IMR-90 (cell line): ENCODE data around the gene EYS. TPM values are rescaled to one million over a fixed set of nuclear protein-coding genes. Genes with fewer than 3 reads are reported as not detected.

ENCODE experiments used
- ATAC-seq: fragments of 200-7000 bp; cut with Tn5 transposase; 2 replicates; pipeline ENCODE4 v1.9.1; 2020; ENCODE audit warnings: low read depth, mild to moderate bottlenecking, moderate library complexity
- BruUV-seq: library from RNA; stranded (reverse); fragments of 400-500 nt; replicated peaks from 2 replicates; lab custom pipeline; 2021; lab: Mats Ljungman, UMichigan
- CTCF ChIA-PET: fragments of 300-600 bp; formaldehyde crosslinking; extraction: SDS; loops from one replicate; lab custom pipeline; 2021; ENCODE audit warnings: antibody characterized with exemption; lab: Yijun Ruan, JAX
- POLR2A ChIA-PET: fragments of 300-600 bp; sonication (Branson Sonifier 250); formaldehyde crosslinking; loops from one replicate; lab custom pipeline; 2022; ENCODE audit warnings: antibody characterized with exemption; ENCODE audit not compliant: unreplicated experiment; lab: Charles Lee
- DNase-seq: peaks from one replicate; pipeline ENCODE4 v3.0.0; 2013
- H2AFZ ChIP-seq: replicated peaks from 2 replicates; pipeline ENCODE3; 2013; ENCODE audit warnings: low read length, mild to moderate bottlenecking; ENCODE audit not compliant: poor library complexity
- H2AK5ac ChIP-seq: 2 replicates; pipeline ENCODE4 v1.6.1; 2013; ENCODE audit warnings: low read depth, low read length, inconsistent platforms
- H2AK9ac ChIP-seq: replicated peaks from 2 replicates; pipeline ENCODE3; 2013; ENCODE audit warnings: mild to moderate bottlenecking, low read depth, low read length, moderate library complexity; ENCODE audit not compliant: poor library complexity
- H2BK120ac ChIP-seq: 2 replicates; pipeline ENCODE4 v1.6.1; 2013; ENCODE audit warnings: low read depth, low read length, inconsistent platforms
- H2BK15ac ChIP-seq: 3 replicates; pipeline ENCODE4 v1.6.1; 2013; ENCODE audit warnings: low read depth, low read length, inconsistent platforms
- H2BK20ac ChIP-seq: 2 replicates; pipeline ENCODE4 v1.6.1; 2013; ENCODE audit warnings: low read depth, mild to moderate bottlenecking, inconsistent platforms, low read length, moderate library complexity
- H2BK5ac ChIP-seq: 2 replicates; pipeline ENCODE4 v1.6.1; 2013; ENCODE audit warnings: mild to moderate bottlenecking, low read depth, low read length, inconsistent platforms; ENCODE audit not compliant: poor library complexity, severe bottlenecking
- H3K14ac ChIP-seq: replicated peaks from 2 replicates; pipeline ENCODE4 v1.6.1; 2013; ENCODE audit warnings: low read depth, low read length, inconsistent platforms
- H3K18ac ChIP-seq: 2 replicates; pipeline ENCODE4 v1.6.1; 2013; ENCODE audit warnings: low read depth, low read length, control low read depth
- H3K23ac ChIP-seq: 2 replicates; pipeline ENCODE4 v1.6.1; 2013; ENCODE audit warnings: low read depth, low read length, inconsistent platforms
- H3K27ac ChIP-seq: 2 replicates; pipeline ENCODE4 v1.5.1; 2013; ENCODE audit warnings: mild to moderate bottlenecking, control low read depth, low read length; ENCODE audit not compliant: insufficient read depth
- H3K27me3 ChIP-seq: 2 replicates; pipeline ENCODE4 v1.6.1; 2013; ENCODE audit warnings: low read length; ENCODE audit not compliant: control insufficient read depth, insufficient read depth
- H3K36me3 ChIP-seq: 2 replicates; pipeline ENCODE4 v1.6.1; 2013; ENCODE audit warnings: low read length, mixed read lengths; ENCODE audit not compliant: control insufficient read depth, insufficient read depth
- H3K4ac ChIP-seq: 2 replicates; pipeline ENCODE4 v1.6.1; 2013; ENCODE audit warnings: low read depth, low read length, inconsistent platforms
- H3K4me1 ChIP-seq: 2 replicates; pipeline ENCODE4 v1.6.1; 2013; ENCODE audit warnings: low read length, mixed read lengths; ENCODE audit not compliant: control insufficient read depth, insufficient read depth
- H3K4me2 ChIP-seq: 2 replicates; pipeline ENCODE4 v1.6.1; 2013; ENCODE audit warnings: low read depth, mild to moderate bottlenecking, control low read depth, low read length, moderate library complexity
- H3K4me3 ChIP-seq: 2 replicates; pipeline ENCODE4 v1.5.1; 2013; ENCODE audit warnings: low read depth, mild to moderate bottlenecking, control low read depth, low read length, moderate library complexity; ENCODE audit not compliant: insufficient read depth
- H3K56ac ChIP-seq: 2 replicates; pipeline ENCODE4 v1.6.1; 2013; ENCODE audit warnings: low read length, inconsistent platforms; ENCODE audit not compliant: insufficient read depth; ENCODE audit errors: extremely low read depth
- H3K79me1 ChIP-seq, 2 experiments: 2 replicates each; pipeline ENCODE4 v1.6.1; 2013; ENCODE audit warnings: low read length in 2 of 2, inconsistent platforms in 1 of 2, low read depth in 1 of 2
- H3K9ac ChIP-seq: 2 replicates; pipeline ENCODE4 v1.6.1; 2013; ENCODE audit warnings: low read depth, low read length, control low read depth
- H3K9me1 ChIP-seq: 2 replicates; pipeline ENCODE4 v1.6.1; 2013; ENCODE audit warnings: low read length, inconsistent platforms; ENCODE audit not compliant: insufficient read depth
- H3K9me3 ChIP-seq: 2 replicates; pipeline ENCODE4 v1.6.1; 2013; ENCODE audit warnings: low read length; ENCODE audit not compliant: control insufficient read depth, insufficient read depth
- H4K20me1 ChIP-seq: 2 replicates; pipeline ENCODE4 v1.6.1; 2013; ENCODE audit warnings: low read length, inconsistent platforms; ENCODE audit not compliant: insufficient read depth
- H4K5ac ChIP-seq: 2 replicates; pipeline ENCODE4 v1.6.1; 2013; ENCODE audit warnings: mild to moderate bottlenecking, low read depth, low read length, control low read depth
- H4K8ac ChIP-seq, 2 experiments: 2 replicates each; pipeline ENCODE4 v1.6.1; 2013; ENCODE audit warnings: low read depth in 2 of 2, low read length in 2 of 2, control low read depth in 1 of 2, inconsistent platforms in 1 of 2
- H4K91ac ChIP-seq: 2 replicates; pipeline ENCODE4 v1.6.1; 2013; ENCODE audit warnings: low read depth, low read length, inconsistent platforms; ENCODE audit not compliant: insufficient read depth
- BHLHE40 ChIP-seq: fragments of 150-350 bp; IDR thresholded peaks from 2 replicates; pipeline ENCODE4 v1.6.1; 2016; ENCODE audit warnings: mild to moderate bottlenecking, low read depth, low read length
- CTCF ChIP-seq: conservative IDR thresholded peaks from 2 replicates; pipeline ENCODE4 v1.5.1; 2012; ENCODE audit warnings: mild to moderate bottlenecking, low read depth, low read length, improper control_type of control experiment
- ELK1 ChIP-seq: fragments of 150-350 bp; IDR thresholded peaks from 2 replicates; pipeline ENCODE4 v1.6.1; 2016; ENCODE audit warnings: low read depth, mild to moderate bottlenecking, low read length, moderate library complexity, borderline replicate concordance
- MAZ ChIP-seq: IDR thresholded peaks from 2 replicates; pipeline ENCODE4 v1.6.1; 2012; ENCODE audit warnings: low read depth, mild to moderate bottlenecking, low read length, improper control_type of control experiment, moderate library complexity, borderline replicate concordance
- MXI1 ChIP-seq: IDR thresholded peaks from 2 replicates; pipeline ENCODE4 v1.6.1; 2012; ENCODE audit warnings: low read depth, mild to moderate bottlenecking, low read length, moderate library complexity, borderline replicate concordance
- POLR2A ChIP-seq: IDR thresholded peaks from 2 replicates; pipeline ENCODE4 v1.6.1; 2012; ENCODE audit warnings: mild to moderate bottlenecking, low read depth, low read length
- RFX5 ChIP-seq: IDR thresholded peaks from 2 replicates; pipeline ENCODE4 v1.8.0; 2012; ENCODE audit warnings: low read depth, mild to moderate bottlenecking, low read length, moderate library complexity
- USF2 ChIP-seq: fragments of 150-350 bp; IDR thresholded peaks from 2 replicates; pipeline ENCODE4 v1.6.1; 2017; ENCODE audit warnings: mild to moderate bottlenecking, antibody characterized with exemption, low read length, low read depth
- WGBS, 2 experiments: methylation state at CpG; one replicate each; pipeline versions ENCODE4 v1.1.5 to v1.1.7; 2013; ENCODE audit warnings: missing lambda C conversion rate in 2 of 2; ENCODE audit not compliant: insufficient read length in 1 of 2; ENCODE audit errors: extremely low coverage in 2 of 2; 5-methylcytosine and 5-hydroxymethylcytosine counted together
- dilution Hi-C: fragments of 300-500 bp; cut with HindIII; formaldehyde crosslinking; loops from one replicate; pipeline ENCODE4 v1.14.3; 2018; ENCODE audit warnings: low sequenced_read_pairs; ENCODE audit not compliant: unreplicated experiment
- in situ Hi-C: fragments of 300-500 bp; cut with MboI; formaldehyde crosslinking; loops from 3 replicates; pipeline ENCODE4 v1.14.3; 2019; ENCODE audit warnings: low sequenced_read_pairs, inconsistent platforms, mixed read lengths
- intact Hi-C: fragments of 100-400 bp; cut with micrococcal nuclease; formaldehyde crosslinking; loops from 2 replicates; pipeline ENCODE4 v1.10.0; 2022
- polyA plus RNA-seq, 3 experiments: library from polyadenylated mRNA; depleted of rRNA; stranded (reverse); fragments of >200 nt; gene quantifications; 2 replicates each; pipeline ENCODE4 v1.2.3, GENCODE V29; 2012; ENCODE audit warnings: low replicate concordance in 1 of 3
- total RNA-seq: library from RNA; depleted of rRNA; stranded (reverse); fragments of >200 nt; gene quantifications from 2 replicates; pipeline ENCODE4 v1.2.3, GENCODE V29; 2012

Gene EYS
- total and polyA plus RNA-seq, 2 of the 4 experiments (the other 2 are of a cell fraction): under 0.01 TPM; not detected in 1

GRCh38 chr6:64123761-64124633 is 1583.0 kb downstream of the EYS start:
- no TSS peak for BruUV-seq
- Histone ChIP-seq H2AK5ac (no peak overlapping the region), H2AK9ac (no peak overlapping the region), H2BK15ac (no peak overlapping the region), H3K9ac (no peak overlapping the region), H3K4ac (no peak overlapping the region), H3K4me2 (no peak overlapping the region), H3K9me3 (no peaks in the 10 kb centered on the region), H3K4me3 (no peak overlapping the region), H3K14ac (no peak overlapping the region), H4K8ac (no peak overlapping the region), H3K79me1 (no peaks in the 10 kb centered on the region), H4K5ac (no peak overlapping the region), H3K36me3 (no peaks in the 10 kb centered on the region), H2AFZ (no peak overlapping the region), H3K56ac (no peak overlapping the region), H3K23ac (no peak overlapping the region), H3K9me1 (no peaks in the 10 kb centered on the region), H3K4me1 (no peaks in the 10 kb centered on the region), H3K18ac (no peak overlapping the region), H2BK120ac (no peak overlapping the region), H2BK20ac (no peak overlapping the region), H3K27ac (no peak overlapping the region), H3K27me3 (no peaks in the 10 kb centered on the region), H2BK5ac (no peak overlapping the region), H4K20me1 (no peaks in the 10 kb centered on the region), H4K91ac (no peak overlapping the region)
- ChIA-PET POLR2A (interaction anchor here (0.7 kb wide), 1 partner anchor 16 kb away, joined by 6 read pairs; no protein-coding TSS in a partner anchor), CTCF (no interaction called here)
- ATAC-seq (no peak; the same call in 1 of the 2 replicates), DNase-seq (no peak)
- in situ Hi-C loops: no loop called here
- dilution Hi-C loops: no loop called here
- TF ChIP-seq ELK1: no peak
- no peak for TF ChIP-seq USF2
- TF ChIP-seq POLR2A: no peak
- TF ChIP-seq MAZ: no peak
- no peak for TF ChIP-seq BHLHE40
- TF ChIP-seq CTCF: no peak
- no peak for TF ChIP-seq MXI1
- no peak for TF ChIP-seq RFX5
- 33% methylated on average over 1 of the region's 5 CpGs; no CpG with 5 or more reads in 1 of the 2 experiments for WGBS, 2 experiments
- intact Hi-C loops: no loop called here
